OCI-LY3 (cell line): ENCODE results near the gene GLRA3.

Source experiments
- H2AFZ ChIP-seq: fragments of 200-600, 300-600 bp; shearing (Covaris generic); 2 replicates; pipeline ENCODE4 v1.6.0; 2014; ENCODE audit warnings: antibody characterized with exemption, low read depth, low read length
- H3K27ac ChIP-seq: fragments of 200-600, 300-600 bp; sonication (generic); 2 replicates; pipeline ENCODE4 v1.5.1; 2014; ENCODE audit warnings: mild to moderate bottlenecking, low read length, moderate library complexity, mixed read lengths
- H3K27me3 ChIP-seq: fragments of 200-600, 300-600 bp; sonication (generic); 2 replicates; pipeline ENCODE4 v1.6.1; 2014; ENCODE audit warnings: low read depth, low read length, mixed read lengths
- H3K36me3 ChIP-seq: fragments of 200-600, 300-600 bp; sonication (generic); replicated peaks from 2 replicates; pipeline ENCODE3; 2014; ENCODE audit warnings: low read depth, low read length, mixed read lengths
- H3K4me1 ChIP-seq: fragments of 300-600, 200-600 bp; sonication (generic); 2 replicates; pipeline ENCODE4 v1.6.1; 2014; ENCODE audit warnings: low read length, mixed read lengths
- H3K4me2 ChIP-seq: fragments of 200-600, 300-600 bp; sonication (generic); 2 replicates; pipeline ENCODE4 v1.6.1; 2014; ENCODE audit warnings: low read length, mixed read lengths
- H3K4me3 ChIP-seq: fragments of 300-600, 200-600 bp; sonication (generic); 2 replicates; pipeline ENCODE4 v1.5.1; 2014; ENCODE audit warnings: antibody characterized with exemption, mild to moderate bottlenecking, low read length, moderate library complexity
- H3K79me2 ChIP-seq: fragments of 300-600, 200-600 bp; shearing (Covaris generic); 2 replicates; pipeline ENCODE4 v1.6.1; 2014; ENCODE audit warnings: mild to moderate bottlenecking, low read length, mixed read lengths
- H3K9ac ChIP-seq: fragments of 300-600, 200-600 bp; shearing (Covaris generic); 2 replicates; pipeline ENCODE4 v1.6.0; 2014; ENCODE audit warnings: mild to moderate bottlenecking, low read length, moderate library complexity
- H3K9me3 ChIP-seq: fragments of 200-600, 300-600 bp; shearing (Covaris generic); 2 replicates; pipeline ENCODE4 v1.6.1; 2014; ENCODE audit warnings: low read length, mixed read lengths; ENCODE audit not compliant: insufficient read depth
- H4K20me1 ChIP-seq: fragments of 200-600, 300-600 bp; sonication (generic); 2 replicates; pipeline ENCODE4 v1.6.1; 2016; ENCODE audit warnings: low read length, mixed read lengths; ENCODE audit not compliant: insufficient read depth
- CTCF ChIP-seq: fragments of 200-600, 300-600 bp; sonication (generic); IDR thresholded peaks from 2 replicates; pipeline ENCODE4 v1.5.1; 2014; ENCODE audit warnings: antibody characterized with exemption, low read length, low read depth
- EZH2phosphoT487 ChIP-seq: fragments of 200-600 bp; shearing (Covaris generic); IDR thresholded peaks from 2 replicates; pipeline ENCODE4 v1.6.1; 2018; ENCODE audit warnings: antibody characterized with exemption, mixed run types, low read depth

Gene GLRA3

GRCh38 chr4:174746710-174747109 is 82.3 kb downstream of the GLRA3 start:
- H3K9ac ChIP-seq = no peak overlapping the region
- no peaks in the 10 kb centered on the region for H4K20me1 ChIP-seq
- no peak overlapping the region for H2AFZ ChIP-seq
- H3K4me1 ChIP-seq = no peaks in the 10 kb centered on the region
- TF ChIP-seq EZH2phosphoT487 = no peak
- TF ChIP-seq CTCF = no peak
- no peaks in the 10 kb centered on the region for H3K79me2 ChIP-seq
- H3K9me3 ChIP-seq = peaks cover 20% of the 10 kb centered on the region
- H3K36me3 ChIP-seq = peaks cover 5% of the 10 kb centered on the region
- no peaks in the 10 kb centered on the region for H3K27me3 ChIP-seq
- no peak overlapping the region for H3K4me2 ChIP-seq
- no peak overlapping the region for H3K27ac ChIP-seq
- H3K4me3 ChIP-seq = no peak overlapping the region

GRCh38 chr4:174742561-174742960 is 86.5 kb downstream of the GLRA3 start:
- Histone ChIP-seq H3K27ac (no peak overlapping the region), H4K20me1 (no peaks in the 10 kb centered on the region), H3K27me3 (no peaks in the 10 kb centered on the region), H3K79me2 (no peaks in the 10 kb centered on the region), H3K36me3 (peaks cover 5% of the 10 kb centered on the region), H3K4me2 (no peak overlapping the region), H3K9me3 (peaks cover 20% of the 10 kb centered on the region), H3K4me3 (no peak overlapping the region), H3K9ac (no peak overlapping the region), H2AFZ (no peak overlapping the region), H3K4me1 (no peaks in the 10 kb centered on the region)
- TF ChIP-seq EZH2phosphoT487 (no peak), CTCF (no peak)

- TF ChIP-seq EZH2phosphoT487 = no peak
- TF ChIP-seq CTCF = no peak
- H3K27ac ChIP-seq = no peak overlapping the region
- no peak overlapping the region for H2AFZ ChIP-seq
- H3K9me3 ChIP-seq = peaks cover 5% of the 10 kb centered on the region; the same call in 1 of the 2 replicates
- no peaks in the 10 kb centered on the region for H3K79me2 ChIP-seq
- H4K20me1 ChIP-seq = no peaks in the 10 kb centered on the region
- no peak overlapping the region for H3K4me2 ChIP-seq
- peaks cover 5% of the 10 kb centered on the region for H3K36me3 ChIP-seq
- no peaks in the 10 kb centered on the region for H3K27me3 ChIP-seq
- H3K9ac ChIP-seq = no peak overlapping the region
- no peaks in the 10 kb centered on the region for H3K4me1 ChIP-seq
- H3K4me3 ChIP-seq = no peak overlapping the region
These were observed 89.5 kb downstream of the GLRA3 start for GRCh38 chr4:174739576-174739975.

- Histone ChIP-seq H3K4me3 (no peak overlapping the region), H3K9me3 (no peaks in the 10 kb centered on the region)
- no peak for TF ChIP-seq CTCF
- no peak for TF ChIP-seq EZH2phosphoT487
These were observed 94.9 kb downstream of the GLRA3 start for GRCh38 chr4:174734181-174734580.

More at GRCh38 chr4:174734181-174734580, 94.9 kb downstream of the GLRA3 start:
- H3K9ac ChIP-seq = no peak overlapping the region
- no peak overlapping the region for H2AFZ ChIP-seq
- H3K79me2 ChIP-seq = no peaks in the 10 kb centered on the region
- H3K27me3 ChIP-seq = no peaks in the 10 kb centered on the region
- no peaks in the 10 kb centered on the region for H4K20me1 ChIP-seq
- no peaks in the 10 kb centered on the region for H3K4me1 ChIP-seq
- no peaks in the 10 kb centered on the region for H3K36me3 ChIP-seq
- no peak overlapping the region for H3K27ac ChIP-seq
- no peak overlapping the region for H3K4me2 ChIP-seq
